HEK293 (cell line): Measurements from ENCODE around the gene DCK.
A peak's percentile ranks its signal among the peaks of the same experiment; 100 is the strongest.

Experiments used
- CTCF ChIA-PET: fragments of 350-600 bp; formaldehyde crosslinking; extraction: SDS; loops from one replicate; lab custom pipeline; 2021; ENCODE audit warnings: antibody characterized with exemption; lab: Yijun Ruan, JAX
- POLR2A ChIA-PET: fragments of 300-600 bp; formaldehyde crosslinking; extraction: SDS; loops from one replicate; lab custom pipeline; 2020; ENCODE audit warnings: antibody characterized with exemption, inconsistent platforms; lab: Yijun Ruan, JAX
- H3K27ac ChIP-seq: fragments of 200-500 bp; sonication (Bioruptor generic); 2 replicates; pipeline ENCODE4 v1.5.1; 2014; ENCODE audit warnings: low read depth, low read length, control low read depth, inconsistent platforms; ENCODE audit errors: extremely low read depth
- H3K36me3 ChIP-seq, 2 experiments: fragments of 200-500 bp in 1 of 2; sonication (Bioruptor generic) in 1 of 2; 1 replicate in 1 of 2; 2 replicates in 1 of 2; pipeline ENCODE4 v1.5.1; 2014 to 2017; ENCODE audit warnings: inconsistent platforms in 2 of 2, low read length in 2 of 2; ENCODE audit not compliant: control insufficient read depth in 2 of 2, insufficient read depth in 1 of 2
- H3K4me1 ChIP-seq: fragments of 200-500 bp; sonication (Bioruptor generic); 2 replicates; pipeline ENCODE4 v1.5.1; 2014; ENCODE audit warnings: mild to moderate bottlenecking, low read length, inconsistent platforms; ENCODE audit not compliant: control insufficient read depth, insufficient read depth
- H3K4me3 ChIP-seq: 2 replicates; pipeline ENCODE4 v1.5.1; 2011; ENCODE audit warnings: low read depth, mild to moderate bottlenecking, control low read depth, low read length, moderate library complexity
- H3K9me3 ChIP-seq: fragments of 200-500 bp; sonication (Bioruptor generic); 2 replicates; pipeline ENCODE4 v1.5.1; 2014; ENCODE audit warnings: low read depth, low read length, inconsistent platforms; ENCODE audit not compliant: control insufficient read depth, insufficient read depth
- INSM2 ChIP-seq: fragments of 450-650 bp; formaldehyde crosslinking; IDR thresholded peaks from 2 replicates; pipeline ENCODE4 v1.5.1; 2016; ENCODE audit warnings: missing biosample characterization, missing genetic modification characterization
- PRDM2 ChIP-seq: fragments of 450-650 bp; formaldehyde crosslinking; IDR thresholded peaks from 2 replicates; pipeline ENCODE4 v1.5.1; 2016; ENCODE audit warnings: missing biosample characterization, missing genetic modification characterization, borderline replicate concordance
- ZFHX2 ChIP-seq: fragments of 450-650 bp; formaldehyde crosslinking; conservative IDR thresholded peaks from 2 replicates; pipeline ENCODE4 v1.5.1; 2016; ENCODE audit warnings: missing biosample characterization, missing genetic modification characterization
- ZNF121 ChIP-seq: fragments of 450-650 bp; formaldehyde crosslinking; IDR thresholded peaks from 2 replicates; pipeline ENCODE4 v1.5.1; 2016; ENCODE audit warnings: missing biosample characterization, missing genetic modification characterization
- ZNF155 ChIP-seq: fragments of 450-650 bp; formaldehyde crosslinking; IDR thresholded peaks from 2 replicates; pipeline ENCODE4 v1.5.1; 2016; ENCODE audit warnings: missing biosample characterization, missing genetic modification characterization
- ZNF169 ChIP-seq: fragments of 450-650 bp; formaldehyde crosslinking; IDR thresholded peaks from 2 replicates; pipeline ENCODE4 v1.5.1; 2016; ENCODE audit warnings: missing biosample characterization, missing genetic modification characterization
- ZNF174 ChIP-seq: fragments of 450-650 bp; formaldehyde crosslinking; IDR thresholded peaks from 2 replicates; pipeline ENCODE4 v1.5.0; 2017; ENCODE audit warnings: missing biosample characterization, mild to moderate bottlenecking, missing genetic modification characterization
- ZNF26 ChIP-seq: fragments of 450-650 bp; formaldehyde crosslinking; IDR thresholded peaks from 2 replicates; pipeline ENCODE4 v1.5.1; 2016; ENCODE audit warnings: missing biosample characterization, missing genetic modification characterization
- ZNF362 ChIP-seq: fragments of 450-650 bp; formaldehyde crosslinking; IDR thresholded peaks from 2 replicates; pipeline ENCODE4 v1.5.1; 2016; ENCODE audit warnings: missing biosample characterization, missing genetic modification characterization
- ZNF391 ChIP-seq: fragments of 450-650 bp; formaldehyde crosslinking; IDR thresholded peaks from 2 replicates; pipeline ENCODE4 v1.5.1; 2016; ENCODE audit warnings: low read depth, missing biosample characterization, missing genetic modification characterization, borderline replicate concordance
- ZNF449 ChIP-seq: fragments of 450-650 bp; formaldehyde crosslinking; IDR thresholded peaks from 2 replicates; pipeline ENCODE4 v1.5.1; 2017; ENCODE audit warnings: missing biosample characterization, mild to moderate bottlenecking, missing genetic modification characterization, moderate library complexity
- ZNF654 ChIP-seq: fragments of 450-650 bp; formaldehyde crosslinking; IDR thresholded peaks from 2 replicates; pipeline ENCODE4 v1.5.1; 2016; ENCODE audit warnings: low read depth, missing biosample characterization, missing genetic modification characterization
- ZSCAN5A ChIP-seq: fragments of 450-650 bp; formaldehyde crosslinking; IDR thresholded peaks from 2 replicates; pipeline ENCODE4 v1.5.1; 2016; ENCODE audit warnings: missing biosample characterization, missing genetic modification characterization

The DCK gene

GRCh38 chr4:71009086-71009485 lies 15.6 kb downstream of the DCK start:
- H3K9me3 ChIP-seq, result no peaks in the 10 kb centered on the region
- H3K4me3 ChIP-seq, result no peak overlapping the region
- POLR2A ChIA-PET, result no interaction called here
- no peak for TF ChIP-seq ZNF121 (tag by site-specific recombination)
- no peak for TF ChIP-seq ZNF391 (tag by site-specific recombination)
- TF ChIP-seq ZSCAN5A, result no peak
- no peak for TF ChIP-seq PRDM2 (tag by site-specific recombination)
- 0 out of 2 replicates have a peak, but pooled peaks cover 3% of the 10 kb centered on the region for H3K4me1 ChIP-seq
- CTCF ChIA-PET, result interaction anchor here (0.6 to 2.6 kb wide), 5 partner anchors 13 to 557 kb away, joined by 3 to 20 read pairs (median 3); no protein-coding TSS in a partner anchor
- no peak overlapping the region for H3K27ac ChIP-seq
- H3K36me3 ChIP-seq, result no peaks in the 10 kb centered on the region; a peak in 1 of 3 replicates

GRCh38 chr4:71009890-71010588 lies 16.6 kb downstream of the DCK start:
- no peaks in the 10 kb centered on the region; a peak in 1 of 3 replicates for H3K36me3 ChIP-seq
- TF ChIP-seq ZFHX2 (tag by site-specific recombination), result no peak
- TF ChIP-seq ZNF654 (tag by site-specific recombination), result peak; percentile 43
- peak; percentile 22; the same call in 1 of the 2 replicates for TF ChIP-seq ZNF362 (tag by site-specific recombination)
- no peak overlapping the region for H3K4me3 ChIP-seq
- H3K4me1 ChIP-seq, result no peaks in the 10 kb centered on the region
- CTCF ChIA-PET, result interaction anchor here (0.5 to 2.6 kb wide), 8 partner anchors 14 to 1422 kb away, joined by 3 to 20 read pairs (median 4); no protein-coding TSS in a partner anchor
- H3K9me3 ChIP-seq, result no peaks in the 10 kb centered on the region
- no peak overlapping the region for H3K27ac ChIP-seq
- POLR2A ChIA-PET, result interaction anchor here (0.9 kb wide), 1 partner anchor 17 kb away, joined by 6 read pairs; the partner anchor contains the start of gene DCK

GRCh38 chr4:71011451-71011850 lies 18.0 kb downstream of the DCK start:
- Histone ChIP-seq H3K27ac (no peak overlapping the region), H3K4me3 (no peak overlapping the region), H3K9me3 (no peaks in the 10 kb centered on the region), H3K4me1 (no peaks in the 10 kb centered on the region), H3K36me3 (no peaks in the 10 kb centered on the region; a peak in 1 of 3 replicates)
- POLR2A ChIA-PET, result no interaction called here
- TF ChIP-seq ZNF26 (tag by site-specific recombination) (no peak), INSM2 (tag by site-specific recombination) (no peak), ZNF169 (no peak), ZNF155 (tag by site-specific recombination) (no peak), ZNF174 (tag by site-specific recombination) (no peak), ZNF449 (tag by site-specific recombination) (no peak)
- CTCF ChIA-PET, result interaction anchor here (0.6 kb wide), 1 partner anchor 119 kb away, joined by 5 read pairs; no protein-coding TSS in a partner anchor
